Fibroblast of skin of right biceps (primary cell): ENCODE data around the gene CYB5D1.
A peak's percentile ranks its signal among the peaks of the same experiment; 100 is the strongest.

Experiments used
- DNase-seq: peaks from one replicate; pipeline ENCODE4 v3.0.0-alpha.2; 2013

The CYB5D1 gene, protein sequence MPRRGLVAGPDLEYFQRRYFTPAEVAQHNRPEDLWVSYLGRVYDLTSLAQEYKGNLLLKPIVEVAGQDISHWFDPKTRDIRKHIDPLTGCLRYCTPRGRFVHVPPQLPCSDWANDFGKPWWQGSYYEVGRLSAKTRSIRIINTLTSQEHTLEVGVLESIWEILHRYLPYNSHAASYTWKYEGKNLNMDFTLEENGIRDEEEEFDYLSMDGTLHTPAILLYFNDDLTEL

GRCh38 chr17:7857713-7858521, at the start of gene CYB5D1:
CYB5D1 (plus strand) TSS chr17:7858003; CDS start chr17:7858135, 132 bp downstream.
- DNase-seq, result peak; percentile 95

DNA sequence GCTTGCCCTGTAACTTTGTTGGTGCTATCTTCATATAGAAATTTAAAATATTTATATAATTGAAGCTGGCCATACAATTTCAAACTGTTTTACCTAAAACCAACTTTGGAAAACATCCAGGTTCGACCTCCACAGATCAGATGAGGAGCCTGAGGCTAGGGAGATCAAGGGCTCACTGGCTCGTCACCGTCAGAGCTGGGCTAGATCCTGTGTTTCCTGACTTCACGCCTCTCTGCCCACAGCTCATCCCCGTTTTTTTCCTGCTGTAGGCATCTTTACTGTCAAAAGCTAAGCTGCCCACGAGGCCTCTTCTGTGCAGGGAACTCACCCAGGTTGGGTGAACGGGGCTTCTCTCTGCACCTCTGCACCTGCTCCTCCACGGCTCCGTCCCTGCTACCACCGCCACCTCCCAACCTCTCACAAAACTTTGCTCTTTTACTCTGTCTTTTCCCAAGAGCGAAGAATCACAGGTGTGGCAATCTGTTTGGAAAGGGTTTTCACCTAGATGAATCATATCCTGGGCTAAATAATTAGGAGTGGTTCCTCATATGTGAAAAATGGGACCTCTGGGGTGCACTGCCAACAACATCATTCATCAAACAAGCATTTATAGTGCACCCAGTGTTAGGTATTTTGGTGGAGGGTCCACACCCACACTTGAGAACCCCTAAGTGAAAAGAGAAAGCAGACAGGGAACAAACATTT, 48.6 kb upstream of the CYB5D1 start:
- no peak for DNase-seq

DNA sequence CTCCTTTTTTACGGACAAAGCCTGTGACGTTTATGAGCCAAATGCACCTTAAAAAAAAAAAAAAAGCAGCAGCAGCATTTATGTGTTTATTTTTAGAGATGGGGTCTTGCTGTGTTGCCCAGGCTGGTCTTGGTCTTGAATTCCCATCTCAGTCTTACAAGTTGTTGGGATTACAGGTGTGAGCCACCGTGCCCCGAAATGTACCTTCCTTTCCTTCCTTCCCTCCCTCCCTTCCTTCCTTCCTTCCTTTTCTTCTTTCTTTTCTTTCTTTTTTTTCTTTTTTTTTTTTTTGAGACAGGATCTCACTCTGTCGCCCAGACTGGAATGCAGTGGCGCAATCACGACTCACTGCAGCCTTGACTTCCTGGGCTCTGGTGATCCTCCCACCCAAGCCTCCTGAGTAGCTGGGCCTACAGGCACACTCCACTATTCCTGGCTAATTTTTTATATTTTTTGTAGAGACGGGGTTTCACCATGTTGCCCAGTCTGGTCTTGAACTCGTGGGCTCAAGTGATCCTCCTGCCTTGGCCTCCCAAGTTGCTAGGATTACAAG, 47.9 kb upstream of the CYB5D1 start:
- peak; percentile 53 for DNase-seq

DNA sequence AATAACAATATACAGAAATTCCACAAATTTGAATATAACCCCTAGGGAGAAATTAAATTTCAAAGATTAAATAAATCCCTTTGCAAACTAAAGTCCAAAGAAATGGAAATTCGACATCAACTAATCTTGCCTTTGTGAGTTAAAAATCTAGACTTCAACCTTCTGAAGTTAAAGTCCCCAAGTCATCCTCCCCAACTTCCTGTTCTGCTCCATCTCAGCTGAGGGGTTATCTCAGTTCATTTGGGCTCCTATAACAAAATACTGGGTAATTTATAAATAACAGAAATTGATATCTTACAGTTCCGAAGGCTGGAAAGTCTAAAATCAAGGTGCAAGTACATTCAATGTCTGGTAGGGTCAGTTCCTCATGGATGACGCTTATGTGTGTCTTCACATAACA, 46.6 kb upstream of the CYB5D1 start:
- DNase-seq, result no peak

DNA sequence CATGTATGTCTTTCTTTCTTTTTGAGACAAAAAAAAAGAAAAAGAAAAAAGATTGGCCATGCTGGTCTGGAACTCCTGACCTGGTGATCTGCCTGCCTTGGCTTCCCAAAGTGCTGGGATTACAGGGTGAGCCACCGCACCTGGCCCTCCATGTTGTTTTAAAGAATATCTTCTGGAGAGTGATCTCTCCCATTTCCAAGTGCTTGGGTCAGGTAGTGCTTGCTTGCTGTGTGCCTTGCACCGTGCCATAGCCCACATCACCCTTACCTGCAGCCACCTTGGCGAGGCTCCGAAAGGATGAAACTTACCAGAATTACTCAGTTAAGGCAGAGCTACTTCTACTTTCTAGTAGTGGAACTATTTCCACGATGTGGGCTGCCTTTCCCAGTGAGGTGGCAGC, 42.8 kb upstream of the CYB5D1 start:
- DNase-seq, result no peak

- no peak for DNase-seq
Measured at GRCh38 chr17:7816926-7817642, 40.7 kb upstream of the CYB5D1 start.

GRCh38 chr17:7817643-7817964, 40.2 kb upstream of the CYB5D1 start:
- DNase-seq, result no peak

- no peak for DNase-seq
Measured at GRCh38 chr17:7818026-7818425, 39.8 kb upstream of the CYB5D1 start.

DNA sequence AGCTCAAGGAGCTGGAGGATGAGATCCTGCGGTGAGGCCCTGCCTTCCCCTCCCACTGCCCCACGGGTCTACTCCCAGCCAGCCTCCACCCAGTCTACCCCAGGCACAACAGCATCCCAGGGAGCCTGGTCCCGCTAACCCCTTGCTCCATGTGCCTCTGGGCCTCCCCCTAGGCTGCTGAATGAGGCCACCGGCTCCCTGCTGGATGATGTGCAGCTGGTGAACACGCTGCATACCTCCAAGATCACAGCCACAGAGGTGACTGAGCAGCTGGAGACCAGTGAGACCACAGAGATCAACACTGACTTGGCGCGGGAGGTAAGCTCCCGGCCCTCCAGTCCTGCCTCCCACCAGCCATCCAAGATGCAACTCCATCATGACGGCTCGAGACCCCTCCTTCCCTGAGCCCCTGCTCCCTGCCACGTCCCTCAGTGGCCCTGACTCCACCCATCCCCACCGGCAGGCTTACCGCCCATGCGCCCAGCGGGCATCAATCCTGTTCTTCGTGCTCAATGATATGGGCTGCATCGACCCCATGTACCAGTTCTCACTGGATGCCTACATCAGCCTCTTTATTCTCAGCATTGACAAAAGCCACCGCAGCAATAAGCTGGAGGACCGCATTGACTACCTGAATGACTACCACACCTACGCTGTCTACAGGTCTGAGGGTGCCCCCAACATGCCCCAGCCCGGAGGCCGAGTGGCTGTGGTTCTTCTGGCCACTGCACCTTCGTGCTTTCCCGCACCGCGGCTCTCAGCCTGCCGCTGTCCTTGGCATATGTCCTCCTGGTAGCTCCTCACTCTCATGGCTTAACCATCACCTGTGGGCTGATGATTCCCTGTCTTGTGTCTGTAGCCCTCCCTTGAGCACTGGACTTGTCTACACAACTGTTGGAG, 38.8 kb upstream of the CYB5D1 start:
- DNase-seq, result no peak

DNA sequence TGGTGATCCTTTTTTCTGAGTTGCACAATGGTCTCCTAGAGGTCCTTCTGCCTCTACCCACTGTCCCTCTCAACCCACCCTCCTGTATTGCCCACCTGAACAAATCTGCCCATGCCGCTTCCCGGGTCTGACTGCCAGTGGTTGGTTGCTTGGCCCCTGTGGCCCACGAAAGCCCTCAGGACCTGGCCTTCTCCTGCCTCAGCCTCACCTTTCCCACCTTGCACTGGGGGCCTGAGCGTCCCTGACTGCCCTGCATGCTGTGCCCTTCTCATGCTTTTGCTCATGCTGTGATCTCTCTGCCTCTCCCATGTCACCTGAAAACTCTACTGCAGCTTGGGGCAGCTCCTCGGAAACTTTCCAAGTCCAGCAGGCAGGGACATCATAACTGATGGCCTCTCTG, 37.6 kb upstream of the CYB5D1 start:
- no peak for DNase-seq

DNA sequence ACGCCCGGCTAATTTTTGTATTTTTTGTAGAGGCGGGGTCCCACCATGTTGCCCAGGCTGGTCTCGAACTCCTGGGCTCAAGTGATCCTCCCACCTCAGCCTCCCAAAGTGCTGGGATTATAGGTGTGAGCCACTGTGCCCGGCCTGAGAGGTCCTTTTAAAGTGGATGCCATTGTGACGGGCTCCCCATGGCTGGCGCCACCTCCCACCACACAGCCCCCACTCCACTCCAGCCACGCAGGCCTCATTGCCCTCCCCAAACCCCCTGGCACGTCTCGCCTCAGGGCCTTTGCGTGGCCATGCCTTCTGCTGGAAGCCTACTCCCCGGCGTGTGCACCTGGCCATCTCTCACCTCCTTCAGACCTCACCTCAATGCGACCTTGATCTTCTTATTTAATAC, 35.7 kb upstream of the CYB5D1 start:
- DNase-seq, result no peak

DNA sequence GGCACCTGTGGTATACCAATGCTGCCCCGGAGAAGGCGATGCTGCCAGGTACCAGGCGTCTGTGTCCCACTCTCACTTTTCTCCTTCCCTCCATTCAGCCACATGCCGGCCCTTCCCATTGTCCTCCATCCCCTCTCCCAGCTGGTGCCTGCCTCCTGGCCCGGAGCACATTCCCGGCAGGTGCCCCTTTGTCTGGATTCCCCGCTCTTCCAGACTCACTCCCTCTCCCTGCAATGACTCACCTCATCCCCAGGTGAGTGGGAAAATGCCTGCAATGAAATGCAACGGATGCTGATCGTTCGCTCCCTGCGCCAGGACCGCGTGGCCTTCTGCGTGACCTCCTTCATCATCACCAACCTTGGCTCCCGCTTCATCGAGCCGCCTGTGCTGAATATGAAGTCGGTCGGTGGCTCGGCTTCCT, 34.2 kb upstream of the CYB5D1 start:
- DNase-seq, result no peak

DNA sequence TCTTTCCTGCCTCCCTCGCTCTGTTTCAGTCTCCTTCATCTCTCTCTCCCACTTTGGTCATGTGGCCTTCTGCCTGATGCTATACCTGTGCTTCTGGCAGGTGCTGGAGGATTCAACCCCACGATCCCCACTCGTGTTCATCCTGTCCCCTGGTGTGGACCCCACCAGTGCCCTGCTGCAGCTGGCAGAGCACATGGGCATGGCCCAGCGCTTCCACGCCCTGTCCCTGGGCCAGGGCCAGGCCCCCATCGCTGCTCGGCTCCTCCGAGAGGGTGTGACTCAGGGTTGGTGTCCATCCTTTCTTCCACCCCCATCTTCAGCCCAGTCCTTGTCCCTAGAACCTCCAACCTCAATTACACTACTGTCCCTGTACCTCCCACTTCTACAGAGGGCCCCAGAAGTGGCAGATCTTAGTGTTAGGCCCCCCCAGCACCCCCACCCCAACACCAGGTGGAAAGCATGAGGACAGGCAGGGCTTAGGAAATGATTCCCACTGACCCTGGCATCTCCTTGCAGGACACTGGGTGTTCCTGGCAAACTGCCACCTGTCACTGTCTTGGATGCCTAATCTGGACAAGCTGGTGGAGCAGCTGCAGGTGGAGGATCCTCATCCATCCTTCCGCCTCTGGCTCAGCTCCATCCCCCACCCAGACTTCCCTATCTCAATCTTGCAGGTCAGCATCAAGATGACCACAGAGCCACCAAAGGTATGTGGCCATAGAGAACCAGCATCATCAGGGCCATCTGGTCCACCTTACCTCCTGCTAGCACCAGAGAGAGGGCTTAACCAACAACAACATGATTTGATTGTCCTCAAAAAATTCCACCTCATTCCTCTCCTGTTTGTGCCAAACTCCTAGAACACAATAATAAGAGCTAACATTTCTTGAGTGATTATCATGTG, 33.5 kb upstream of the CYB5D1 start:
- DNase-seq, result no peak

- no peak for DNase-seq
Measured at GRCh38 chr17:7825206-7825990, 32.4 kb upstream of the CYB5D1 start.

DNA sequence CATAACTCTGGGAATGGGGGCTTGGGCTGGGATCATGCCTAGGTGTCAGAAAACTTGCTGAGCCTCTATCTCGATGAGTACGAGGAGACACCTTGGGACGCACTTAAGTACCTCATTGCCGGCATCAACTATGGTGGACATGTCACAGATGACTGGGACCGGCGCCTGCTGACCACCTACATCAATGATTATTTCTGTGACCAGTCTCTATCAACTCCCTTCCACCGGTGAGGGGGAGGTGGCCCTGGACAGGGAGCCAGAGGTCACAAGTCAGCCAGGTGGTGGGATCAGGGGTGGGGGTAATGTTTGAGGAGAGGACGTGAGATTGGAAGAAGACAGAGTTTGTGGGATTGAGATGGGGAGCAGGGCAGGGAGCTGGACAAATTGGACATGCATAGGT, 27.2 kb upstream of the CYB5D1 start:
- DNase-seq, result no peak

- no peak for DNase-seq
Measured at GRCh38 chr17:7831233-7831632, 26.6 kb upstream of the CYB5D1 start.

DNA sequence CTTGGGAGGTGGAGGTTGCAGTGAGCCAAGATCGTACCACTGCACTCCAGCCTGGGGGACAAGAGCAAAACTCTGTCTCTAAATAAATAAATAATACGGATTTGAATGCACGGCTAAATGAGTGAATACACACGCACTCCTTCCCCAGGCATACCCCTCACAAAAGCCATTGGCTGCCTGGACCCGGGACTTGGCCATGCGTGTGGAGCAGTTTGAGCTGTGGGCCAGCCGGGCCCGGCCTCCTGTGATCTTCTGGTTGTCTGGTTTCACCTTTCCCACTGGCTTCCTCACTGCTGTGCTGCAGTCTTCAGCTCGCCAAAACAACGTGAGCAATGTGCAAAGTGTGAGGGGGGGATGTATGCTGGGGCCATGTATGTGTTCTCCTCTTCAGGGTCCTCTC, 25.4 kb upstream of the CYB5D1 start:
- DNase-seq, result no peak

DNA sequence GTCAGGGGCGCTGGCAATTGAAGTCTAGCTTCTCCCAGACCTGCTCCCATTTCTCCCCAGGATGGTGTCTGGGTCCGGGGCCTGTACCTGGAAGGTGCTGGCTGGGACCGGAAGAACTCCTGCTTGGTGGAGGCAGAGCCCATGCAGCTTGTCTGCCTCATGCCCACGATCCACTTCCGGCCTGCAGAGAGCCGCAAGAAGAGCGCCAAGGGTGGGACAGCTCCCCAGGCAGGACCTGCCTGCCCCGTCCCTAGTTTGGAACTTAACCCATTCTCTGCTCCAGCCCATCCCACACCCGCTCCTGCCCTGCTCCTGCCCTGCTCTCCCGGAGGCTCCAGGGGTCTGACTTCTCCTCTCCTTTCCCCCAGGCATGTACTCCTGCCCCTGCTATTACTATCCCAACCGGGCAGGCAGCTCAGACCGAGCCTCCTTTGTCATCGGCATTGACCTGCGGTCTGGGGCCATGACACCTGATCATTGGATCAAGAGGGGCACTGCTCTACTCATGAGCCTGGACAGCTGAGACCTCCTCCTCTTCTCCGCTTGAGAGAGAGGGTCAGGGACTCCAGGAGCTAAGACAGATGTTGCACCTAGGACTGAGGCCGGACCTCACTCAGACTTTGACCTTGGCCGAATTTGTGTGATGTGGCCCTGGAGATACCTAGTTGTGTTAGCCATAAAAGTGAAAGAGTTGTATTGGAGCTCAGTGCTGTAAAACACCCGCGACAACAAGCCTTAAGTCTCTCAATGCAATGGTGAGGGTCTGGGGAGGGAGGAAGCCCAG, 24.6 kb upstream of the CYB5D1 start:
- no peak for DNase-seq
